AG04449 (cell line): Measurements from ENCODE around the gene PRRC2B.

Source experiments
- CTCF ChIA-PET: fragments of 350-600 bp; formaldehyde crosslinking; extraction: SDS; loops from one replicate; lab custom pipeline; 2021; ENCODE audit warnings: antibody characterized with exemption; lab: Yijun Ruan, JAX
- POLR2A ChIA-PET: fragments of 400-600, 350-600 bp; formaldehyde crosslinking; extraction: SDS; loops from one replicate; lab custom pipeline; 2020; ENCODE audit warnings: antibody characterized with exemption, inconsistent platforms; lab: Yijun Ruan, JAX
- DNase-seq: peaks from one replicate; pipeline ENCODE4 v3.0.0-alpha.2; 2010; ENCODE audit warnings: low read depth, low spot score
- H3K4me3 ChIP-seq: 2 replicates; pipeline ENCODE4 v1.5.1; 2011; ENCODE audit warnings: low read depth, mild to moderate bottlenecking, control low read depth, low read length
- CTCF ChIP-seq: IDR thresholded peaks from one replicate; pipeline ENCODE4 v1.5.1; 2011; ENCODE audit warnings: mild to moderate bottlenecking, moderate library complexity, low read length, control low read depth, inconsistent platforms; ENCODE audit not compliant: insufficient read depth; ENCODE audit errors: missing control alignments

Gene PRRC2B

GRCh38 chr9:131386281-131386680 is 7.6 kb upstream of the PRRC2B start:
- no peak for DNase-seq
- no peak overlapping the region for H3K4me3 ChIP-seq
- ChIA-PET POLR2A (no interaction called here), CTCF (interaction anchor here (1.9 kb wide), 1 partner anchor 93 kb away, joined by 5 read pairs; no protein-coding TSS in a partner anchor)
- peak; percentile 16 for TF ChIP-seq CTCF

GRCh38 chr9:131387394-131387793 is 6.5 kb upstream of the PRRC2B start:
- CTCF ChIA-PET, result interaction anchor here (1.3 kb wide), 1 partner anchor 9 kb away, joined by 4 read pairs; no protein-coding TSS in a partner anchor
- POLR2A ChIA-PET, result no interaction called here
- no peak overlapping the region for H3K4me3 ChIP-seq

GRCh38 chr9:131391020-131391419 is 2.9 kb upstream of the PRRC2B start:
- ChIA-PET POLR2A (no interaction called here), CTCF (interaction anchor here (1.3 kb wide), 1 partner anchor 41 kb away, joined by 3 read pairs; no protein-coding TSS in a partner anchor)
- H3K4me3 ChIP-seq, result no peak overlapping the region
- no peak for TF ChIP-seq CTCF
- no peak for DNase-seq

More at GRCh38 chr9:131387394-131387793, 6.5 kb upstream of the PRRC2B start:
- DNase-seq, result no peak
- TF ChIP-seq CTCF, result no peak

- POLR2A ChIA-PET, result no interaction called here
Observed at GRCh38 chr9:131391504-131391903, 2.4 kb upstream of the PRRC2B start.

GRCh38 chr9:131394464-131395156 is 724 bp downstream of the PRRC2B start:
- peak overlapping the region; percentile 71 for H3K4me3 ChIP-seq
- CTCF ChIA-PET, result interaction anchor here (1.6 kb wide), 1 partner anchor 12 kb away, joined by 3 read pairs; no protein-coding TSS in a partner anchor
- POLR2A ChIA-PET, result no interaction called here
- DNase-seq, result no peak
- TF ChIP-seq CTCF, result no peak

More at GRCh38 chr9:131391504-131391903, 2.4 kb upstream of the PRRC2B start:
- H3K4me3 ChIP-seq, result no peak overlapping the region
- DNase-seq, result no peak
- no peak for TF ChIP-seq CTCF
- CTCF ChIA-PET, result interaction anchor here (1.3 kb wide), 1 partner anchor 42 kb away, joined by 3 read pairs; no protein-coding TSS in a partner anchor
